ENCODE measurements around the gene DIRAS2. TPM values are rescaled to one million over a fixed set of nuclear protein-coding genes. Genes with fewer than 3 reads are reported as not detected.

The DIRAS2 gene
- total RNA-seq, 1 donor, result not detected

DNA sequence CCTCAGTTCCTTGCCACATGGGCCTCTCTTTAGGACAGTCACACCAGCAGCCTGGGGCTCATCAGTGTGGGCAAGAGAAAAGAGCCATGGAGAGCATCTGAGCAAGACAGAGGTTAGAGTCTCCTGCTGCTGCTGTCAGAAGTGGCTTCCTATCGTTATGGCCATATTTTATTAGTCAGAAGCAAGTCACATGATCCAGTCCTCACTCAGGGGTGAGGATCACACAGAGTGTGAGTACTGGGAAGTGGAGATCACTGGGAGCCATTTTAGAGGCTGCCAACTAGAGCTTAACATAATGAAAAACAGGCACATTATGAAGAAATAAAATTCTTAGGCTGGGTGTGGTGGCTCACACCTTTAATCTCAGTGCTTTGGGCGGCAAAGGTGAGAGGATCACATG is 62.0 kb downstream of the DIRAS2 start:
- no peak for DNase-seq (ENCODE audit: insufficient read length, low spot score, missing footprints)
- Histone ChIP-seq H3K27me3 (ENCODE audit: insufficient read depth, low read length) (no peaks in the 10 kb centered on the region), H3K27ac (ENCODE audit: low read depth, low read length) (no peak overlapping the region), H3K4me3 (ENCODE audit: insufficient read depth, low read length) (no peak overlapping the region), H3K4me1 (ENCODE audit: insufficient read depth, low read length) (no peaks in the 10 kb centered on the region), H4K20me1 (ENCODE audit: insufficient read depth, low read length) (no peaks in the 10 kb centered on the region), H3K36me3 (ENCODE audit: insufficient read depth, low read length) (no peaks in the 10 kb centered on the region), H3K9me3 (ENCODE audit: low read depth, low read length) (no peaks in the 10 kb centered on the region), H3K4me2 (ENCODE audit: insufficient read depth, low read length) (no peak overlapping the region), H2AFZ (ENCODE audit: low read length) (no peak overlapping the region), H3K79me2 (ENCODE audit: insufficient read depth, low read length) (no peaks in the 10 kb centered on the region)
- TF ChIP-seq, protein P1, sequence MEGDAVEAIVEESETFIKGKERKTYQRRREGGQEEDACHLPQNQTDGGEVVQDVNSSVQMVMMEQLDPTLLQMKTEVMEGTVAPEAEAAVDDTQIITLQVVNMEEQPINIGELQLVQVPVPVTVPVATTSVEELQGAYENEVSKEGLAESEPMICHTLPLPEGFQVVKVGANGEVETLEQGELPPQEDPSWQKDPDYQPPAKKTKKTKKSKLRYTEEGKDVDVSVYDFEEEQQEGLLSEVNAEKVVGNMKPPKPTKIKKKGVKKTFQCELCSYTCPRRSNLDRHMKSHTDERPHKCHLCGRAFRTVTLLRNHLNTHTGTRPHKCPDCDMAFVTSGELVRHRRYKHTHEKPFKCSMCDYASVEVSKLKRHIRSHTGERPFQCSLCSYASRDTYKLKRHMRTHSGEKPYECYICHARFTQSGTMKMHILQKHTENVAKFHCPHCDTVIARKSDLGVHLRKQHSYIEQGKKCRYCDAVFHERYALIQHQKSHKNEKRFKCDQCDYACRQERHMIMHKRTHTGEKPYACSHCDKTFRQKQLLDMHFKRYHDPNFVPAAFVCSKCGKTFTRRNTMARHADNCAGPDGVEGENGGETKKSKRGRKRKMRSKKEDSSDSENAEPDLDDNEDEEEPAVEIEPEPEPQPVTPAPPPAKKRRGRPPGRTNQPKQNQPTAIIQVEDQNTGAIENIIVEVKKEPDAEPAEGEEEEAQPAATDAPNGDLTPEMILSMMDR (IDR thresholded peaks at IDR 0.05; ENCODE audit: extremely low read depth, low read depth, low read length), result no peak

DNA sequence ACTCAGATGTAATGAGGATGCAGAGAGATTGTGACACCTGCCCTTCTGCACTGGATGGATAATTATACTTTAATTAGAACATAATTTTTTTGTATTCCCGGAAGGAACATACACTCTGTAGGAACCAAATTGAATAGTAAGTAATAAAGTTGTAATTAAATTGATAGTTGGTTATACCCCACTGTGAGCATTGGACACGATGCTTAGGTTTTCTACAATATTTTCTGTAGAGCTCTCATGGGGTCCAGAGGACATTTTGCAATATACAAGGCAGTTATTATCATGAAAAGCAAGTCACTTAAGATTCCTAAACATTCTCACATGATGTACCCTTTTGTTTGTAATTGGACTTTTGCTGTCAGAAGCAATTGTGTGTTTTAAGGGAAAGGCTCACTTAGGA is 63.4 kb downstream of the DIRAS2 start:
- Histone ChIP-seq H3K4me3 (ENCODE audit: insufficient read depth, low read length) (no peak overlapping the region), H3K79me2 (ENCODE audit: insufficient read depth, low read length) (no peaks in the 10 kb centered on the region), H3K9me3 (ENCODE audit: low read depth, low read length) (no peaks in the 10 kb centered on the region)

GRCh38 chr9:90578126-90578815 is 64.4 kb downstream of the DIRAS2 start:
- Histone ChIP-seq H4K20me1 (ENCODE audit: insufficient read depth, low read length) (no peaks in the 10 kb centered on the region), H3K27me3 (ENCODE audit: insufficient read depth, low read length) (no peaks in the 10 kb centered on the region), H3K4me2 (ENCODE audit: insufficient read depth, low read length) (no peak overlapping the region), H3K36me3 (ENCODE audit: insufficient read depth, low read length) (no peaks in the 10 kb centered on the region), H3K4me1 (ENCODE audit: insufficient read depth, low read length) (no peaks in the 10 kb centered on the region), H2AFZ (ENCODE audit: low read length) (no peak overlapping the region), H3K27ac (ENCODE audit: low read depth, low read length) (no peak overlapping the region), H3K4me3 (ENCODE audit: insufficient read depth, low read length) (no peak overlapping the region), H3K79me2 (ENCODE audit: insufficient read depth, low read length) (no peaks in the 10 kb centered on the region), H3K9me3 (ENCODE audit: low read depth, low read length) (no peaks in the 10 kb centered on the region)
- TF ChIP-seq, protein P1 (IDR thresholded peaks at IDR 0.05; ENCODE audit: extremely low read depth, low read depth, low read length), result no peak
- DNase-seq (ENCODE audit: insufficient read length, low spot score, missing footprints), result no peak

More for the DNA sequence above, 63.4 kb downstream of the DIRAS2 start:
- Histone ChIP-seq H2AFZ (ENCODE audit: low read length) (no peak overlapping the region), H3K4me2 (ENCODE audit: insufficient read depth, low read length) (no peak overlapping the region), H3K27ac (ENCODE audit: low read depth, low read length) (no peak overlapping the region), H3K4me1 (ENCODE audit: insufficient read depth, low read length) (no peaks in the 10 kb centered on the region), H3K27me3 (ENCODE audit: insufficient read depth, low read length) (no peaks in the 10 kb centered on the region), H4K20me1 (ENCODE audit: insufficient read depth, low read length) (no peaks in the 10 kb centered on the region), H3K36me3 (ENCODE audit: insufficient read depth, low read length) (no peaks in the 10 kb centered on the region)
- TF ChIP-seq, protein P1 (IDR thresholded peaks at IDR 0.05; ENCODE audit: extremely low read depth, low read depth, low read length), result no peak
- DNase-seq (ENCODE audit: insufficient read length, low spot score, missing footprints), result no peak

DNA sequence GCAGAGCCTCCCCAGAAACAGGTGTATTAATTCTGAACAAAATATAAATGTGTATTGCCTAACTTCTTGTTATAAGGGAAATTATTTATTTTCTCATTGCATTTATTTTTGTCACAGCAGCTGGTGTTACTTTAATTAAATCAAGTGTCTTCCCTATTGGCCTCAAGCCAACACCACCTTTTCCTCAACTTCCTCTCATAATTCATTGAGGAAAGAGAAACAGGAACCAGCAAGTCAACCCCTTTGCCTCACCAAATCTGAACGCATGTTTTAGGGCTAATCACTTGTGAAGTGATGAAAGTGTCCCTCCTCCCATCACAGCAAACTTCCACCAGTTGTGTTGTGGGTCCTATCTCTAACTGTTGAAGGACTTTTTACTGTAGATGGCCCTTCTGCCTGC is 73.1 kb downstream of the DIRAS2 start:
- H3K79me2 ChIP-seq (ENCODE audit: insufficient read depth, low read length), result no peaks in the 10 kb centered on the region
- TF ChIP-seq, protein P1 (IDR thresholded peaks at IDR 0.05; ENCODE audit: extremely low read depth, low read depth, low read length), result no peak
- H3K27ac ChIP-seq (ENCODE audit: low read depth, low read length), result no peak overlapping the region
- no peaks in the 10 kb centered on the region for H3K36me3 ChIP-seq (ENCODE audit: insufficient read depth, low read length)
- H3K4me3 ChIP-seq (ENCODE audit: insufficient read depth, low read length), result no peak overlapping the region
- H3K27me3 ChIP-seq (ENCODE audit: insufficient read depth, low read length), result no peaks in the 10 kb centered on the region
- no peak overlapping the region for H2AFZ ChIP-seq (ENCODE audit: low read length)
- no peaks in the 10 kb centered on the region for H3K9me3 ChIP-seq (ENCODE audit: low read depth, low read length)
- no peaks in the 10 kb centered on the region for H3K4me1 ChIP-seq (ENCODE audit: insufficient read depth, low read length)
- DNase-seq (ENCODE audit: insufficient read length, low spot score, missing footprints), result no peak
- H4K20me1 ChIP-seq (ENCODE audit: insufficient read depth, low read length), result no peaks in the 10 kb centered on the region
- H3K4me2 ChIP-seq (ENCODE audit: insufficient read depth, low read length), result no peak overlapping the region
